ENCODE measurements around the gene SPAG4. TPM values are rescaled to one million over a fixed set of nuclear protein-coding genes. Genes with fewer than 3 reads are reported as not detected.

The SPAG4 gene
- total RNA-seq, 4 donors from 2014 or later: 0.89 TPM; not detected in 3

GRCh38 chr20:35600176-35600992, 15.2 kb upstream of the SPAG4 start:
- Histone ChIP-seq H3K36me3 (no peaks in the 10 kb centered on the region), H3K27ac (no peak overlapping the region), H3K9me3 (no peaks in the 10 kb centered on the region), H3K4me1 (peaks cover 20% of the 10 kb centered on the region), H3K27me3 (peaks cover 20% of the 10 kb centered on the region), H3K4me3 (peak overlapping the region; percentile 60)
- TF ChIP-seq EP300 (IDR thresholded peaks at IDR 0.05): no peak
- no peak for TF ChIP-seq CTCF (IDR thresholded peaks at IDR 0.05)
- TF ChIP-seq POLR2AphosphoS5 (IDR thresholded peaks at IDR 0.05): no peak
- no peak for TF ChIP-seq POLR2A (IDR thresholded peaks at IDR 0.05)
- WGBS: 30% methylated on average over 27 of the region's 34 CpGs
- DNase-seq (ENCODE audit: low spot score in 2 of 2): no peak

GRCh38 chr20:35600993-35601973, 14.3 kb upstream of the SPAG4 start:
- Histone ChIP-seq H3K36me3 (no peaks in the 10 kb centered on the region), H3K4me3 (peak overlapping the region; percentile 60), H3K9me3 (no peaks in the 10 kb centered on the region), H3K4me1 (peaks cover 20% of the 10 kb centered on the region), H3K27me3 (peaks cover 20% of the 10 kb centered on the region), H3K27ac (no peak overlapping the region)
- TF ChIP-seq EP300 (IDR thresholded peaks at IDR 0.05) (no peak), CTCF (IDR thresholded peaks at IDR 0.05) (peak in 1 of 2 donors; percentile 47), POLR2A (IDR thresholded peaks at IDR 0.05) (no peak), POLR2AphosphoS5 (IDR thresholded peaks at IDR 0.05) (peak in 1 of 3 donors; percentile 50)
- peak in 1 of 2 donors; percentile 88 for DNase-seq (ENCODE audit: low spot score in 2 of 2)
- 0% methylated on average over 17 of the region's 103 CpGs for WGBS

GRCh38 chr20:35601990-35602389, 13.6 kb upstream of the SPAG4 start:
- WGBS: no CpG with 5 or more reads among the region's 30 CpGs
- peaks cover 20% of the 10 kb centered on the region for H3K27me3 ChIP-seq

GRCh38 chr20:35602851-35603495, 12.7 kb upstream of the SPAG4 start:
- 97% methylated on average over 15 of the region's 15 CpGs for WGBS

More at GRCh38 chr20:35601990-35602389, 13.6 kb upstream of the SPAG4 start:
- no peak for TF ChIP-seq EP300 (IDR thresholded peaks at IDR 0.05)
- no peak for TF ChIP-seq CTCF (IDR thresholded peaks at IDR 0.05)
- TF ChIP-seq POLR2AphosphoS5 (IDR thresholded peaks at IDR 0.05): no peak
- TF ChIP-seq POLR2A (IDR thresholded peaks at IDR 0.05): no peak
- no peak for DNase-seq (ENCODE audit: low spot score in 2 of 2)
- Histone ChIP-seq H3K27ac (no peak overlapping the region), H3K4me1 (peaks cover 20% of the 10 kb centered on the region), H3K36me3 (no peaks in the 10 kb centered on the region), H3K9me3 (no peaks in the 10 kb centered on the region), H3K4me3 (peak overlapping the region; percentile 60)

More at GRCh38 chr20:35602851-35603495, 12.7 kb upstream of the SPAG4 start:
- no peak overlapping the region for H3K27ac ChIP-seq
- H3K36me3 ChIP-seq: no peaks in the 10 kb centered on the region
- DNase-seq (ENCODE audit: low spot score in 2 of 2): no peak
- no peak overlapping the region for H3K4me3 ChIP-seq
- no peaks in the 10 kb centered on the region for H3K9me3 ChIP-seq
- no peak for TF ChIP-seq POLR2AphosphoS5 (IDR thresholded peaks at IDR 0.05)
- no peak for TF ChIP-seq POLR2A (IDR thresholded peaks at IDR 0.05)
- TF ChIP-seq EP300 (IDR thresholded peaks at IDR 0.05): no peak
- TF ChIP-seq CTCF (IDR thresholded peaks at IDR 0.05): no peak
- H3K27me3 ChIP-seq: peaks cover 20% of the 10 kb centered on the region
- peaks cover 20% of the 10 kb centered on the region for H3K4me1 ChIP-seq
